HG03439 (cell line): ENCODE results near the gene FERD3L.
"Not testable (repeated sequence)": the region's sequence is repeated elsewhere in the genome, so short reads cannot be mapped to it uniquely, and the experiment has no call there.

ENCODE experiments used
- ATAC-seq: cut with Tn5 transposase; IDR thresholded peaks from one replicate; pipeline ENCODE4 v1.9.1; 2021; ENCODE audit warnings: mild to moderate bottlenecking, moderate library complexity; ENCODE audit not compliant: unreplicated experiment

The FERD3L gene

GRCh38 chr7:19144661-19145433, at the start of gene FERD3L:
Gene FERD3L, minus strand, starts transcription at chr7:19145421. Its CDS starts 59 bp downstream, at chr7:19145362.
- no peak for ATAC-seq

DNA sequence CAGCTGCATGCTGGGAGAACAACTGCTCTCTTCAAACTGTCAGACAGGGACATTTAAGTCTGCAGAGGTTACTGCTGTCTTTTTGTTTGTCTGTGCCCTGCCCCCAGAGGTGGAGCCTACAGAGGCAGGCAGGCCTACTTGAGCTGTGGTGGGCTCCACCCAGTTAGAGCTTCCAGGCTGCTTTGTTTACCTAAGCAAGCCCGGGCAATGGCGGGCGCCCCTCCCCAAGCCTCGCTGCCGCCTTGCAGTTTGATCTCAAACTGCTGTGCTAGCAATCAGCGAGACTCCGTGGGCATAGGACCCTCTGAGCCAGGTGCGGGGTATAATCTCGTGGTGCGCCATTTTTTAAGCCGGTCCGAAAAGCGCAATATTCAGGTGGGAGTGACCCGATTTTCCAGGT, 49.2 kb upstream of the FERD3L start:
- not testable (repeated sequence) for ATAC-seq

- ATAC-seq, result no peak
Measured at GRCh38 chr7:19181634-19182033, 36.4 kb upstream of the FERD3L start.

- no peak for ATAC-seq
Measured at GRCh38 chr7:19178595-19178994, 33.4 kb upstream of the FERD3L start.

- no peak for ATAC-seq
Measured at GRCh38 chr7:19177269-19177668, 32.0 kb upstream of the FERD3L start.

DNA sequence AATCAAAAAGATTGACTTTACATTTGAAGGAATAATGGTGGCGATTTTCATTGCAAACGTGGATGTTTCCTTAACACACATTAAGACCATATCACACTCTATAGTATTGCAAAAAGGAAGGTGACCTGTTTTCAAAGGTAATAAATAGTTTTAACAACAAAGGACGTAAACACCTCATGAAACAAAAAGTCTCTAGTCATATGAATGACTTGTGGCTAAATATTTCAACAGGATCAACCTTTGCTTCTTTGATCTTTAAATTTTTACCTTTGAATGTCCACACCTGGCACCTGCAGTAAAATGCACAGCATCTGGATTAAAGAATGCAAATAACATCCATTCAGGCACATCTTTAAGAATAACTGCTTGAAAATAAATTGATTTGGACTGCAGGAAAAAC, 30.0 kb upstream of the FERD3L start:
- ATAC-seq, result no peak

GRCh38 chr7:19161671-19162070, 16.4 kb upstream of the FERD3L start:
- no peak for ATAC-seq

GRCh38 chr7:19146699-19147098, 1.5 kb upstream of the FERD3L start:
- no peak for ATAC-seq

DNA sequence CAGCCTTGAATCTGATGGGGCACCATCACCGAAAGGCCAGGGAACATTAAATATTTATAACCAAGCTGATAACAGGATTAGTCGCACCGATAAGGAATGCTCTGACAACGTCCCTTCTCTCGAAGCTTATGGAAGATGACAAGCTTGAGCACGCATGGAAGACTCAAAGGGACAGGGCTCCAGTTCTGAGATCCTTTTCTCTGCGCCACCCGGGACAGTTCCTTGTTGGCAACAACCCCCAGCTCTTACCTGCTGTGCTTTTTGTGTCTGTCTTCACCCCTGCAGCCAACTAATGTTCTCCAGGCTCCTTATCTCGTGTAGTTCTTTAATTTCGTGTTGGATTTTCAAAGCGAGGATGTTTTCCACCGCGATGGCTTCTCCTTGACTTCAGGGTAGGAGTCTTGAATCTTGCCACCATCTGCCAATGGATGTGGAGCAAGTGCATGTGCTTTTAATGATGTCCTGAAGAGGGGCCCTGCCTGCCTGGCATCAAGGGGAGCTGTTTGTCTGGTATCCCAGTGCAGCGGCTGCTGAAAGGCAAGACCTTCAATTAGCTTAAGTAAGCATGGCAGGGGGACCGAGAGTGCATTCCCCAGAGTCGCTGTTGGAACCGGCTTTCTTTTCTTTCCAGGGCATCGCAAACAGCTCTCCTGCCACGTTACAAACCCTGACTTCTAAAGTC, 354 bp upstream of the FERD3L start:
- ATAC-seq, result no peak

DNA sequence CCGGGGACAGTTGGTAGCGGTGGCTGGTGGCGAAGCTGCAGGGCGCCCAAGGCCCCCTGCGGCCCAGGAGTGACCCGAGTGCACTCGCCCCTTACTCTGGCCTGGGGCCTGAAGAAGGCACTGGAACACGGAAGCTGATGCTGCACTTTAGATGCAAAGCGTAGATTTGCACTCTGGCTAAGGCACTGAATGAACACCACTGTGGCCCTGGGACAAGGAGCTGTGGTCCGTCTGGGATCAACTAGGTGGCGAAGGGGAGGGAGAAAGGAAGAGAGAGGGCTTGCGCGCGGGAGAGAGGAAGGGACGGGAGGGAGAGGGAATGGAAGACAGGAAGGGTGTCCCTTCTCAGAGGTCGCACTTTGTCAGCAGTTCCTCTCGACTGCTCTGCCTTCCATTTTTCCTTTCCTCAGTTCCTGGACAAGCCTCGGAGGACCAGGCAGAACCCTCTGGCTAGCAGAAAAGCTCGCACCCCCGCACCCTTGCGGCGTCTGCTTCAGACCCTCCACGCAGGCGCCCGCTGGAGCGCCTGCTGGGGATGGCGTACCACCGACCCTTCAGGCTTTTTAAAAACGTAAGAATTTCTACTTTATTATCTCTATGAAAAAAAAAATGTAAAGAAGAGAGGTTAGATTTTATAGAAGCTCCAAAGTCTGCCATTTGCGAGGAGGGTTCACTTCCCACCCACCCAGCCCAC, 1.2 kb downstream of the FERD3L start:
- ATAC-seq, result no peak

DNA sequence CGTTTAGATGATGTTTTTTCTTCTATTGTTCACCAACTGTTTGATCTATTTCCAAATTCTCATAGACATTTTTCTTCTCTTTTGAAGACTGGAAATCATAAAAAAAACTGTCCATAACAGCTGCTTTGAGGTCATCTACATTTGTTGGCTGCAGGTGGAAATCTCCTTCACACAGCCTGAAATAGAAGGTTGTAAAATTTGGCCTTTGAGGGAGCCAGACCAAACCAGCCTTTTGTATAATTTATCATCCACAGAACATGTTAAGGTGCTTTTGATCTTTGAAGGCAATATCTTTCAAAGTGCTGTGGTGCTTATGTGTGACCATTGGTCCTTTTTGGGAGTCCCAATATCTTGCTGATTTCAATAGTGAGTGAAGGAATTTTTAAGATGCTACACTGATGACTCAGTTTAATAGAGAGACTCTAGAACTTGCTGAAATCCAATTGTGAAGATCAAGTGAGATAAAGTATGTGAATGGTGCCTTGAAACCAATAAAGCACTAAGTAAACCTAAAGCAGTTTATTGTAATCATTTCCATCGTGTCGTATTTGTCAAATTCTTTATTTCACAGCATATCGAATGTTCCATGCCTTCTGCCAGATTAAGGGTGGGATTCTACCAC, 5.4 kb downstream of the FERD3L start:
- no peak for ATAC-seq

DNA sequence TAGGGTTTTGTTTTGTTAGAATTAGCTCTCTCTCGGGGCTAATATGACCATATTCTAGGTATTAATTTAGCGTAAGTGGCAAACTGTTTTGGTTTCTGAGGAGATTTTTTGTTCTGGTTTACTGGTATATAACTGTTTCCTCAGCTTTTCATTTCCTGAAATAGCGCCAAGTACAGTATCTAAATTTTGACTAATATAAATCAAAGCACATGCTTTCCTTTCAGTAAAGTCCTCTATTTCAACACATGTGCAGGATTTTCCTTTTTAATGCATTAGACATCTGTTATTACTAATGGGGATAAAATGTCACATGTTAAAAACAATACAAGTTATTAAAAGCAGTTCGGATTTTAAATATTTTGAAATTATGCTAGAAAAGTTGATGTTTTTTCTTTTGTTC, 11.3 kb downstream of the FERD3L start:
- no peak for ATAC-seq

DNA sequence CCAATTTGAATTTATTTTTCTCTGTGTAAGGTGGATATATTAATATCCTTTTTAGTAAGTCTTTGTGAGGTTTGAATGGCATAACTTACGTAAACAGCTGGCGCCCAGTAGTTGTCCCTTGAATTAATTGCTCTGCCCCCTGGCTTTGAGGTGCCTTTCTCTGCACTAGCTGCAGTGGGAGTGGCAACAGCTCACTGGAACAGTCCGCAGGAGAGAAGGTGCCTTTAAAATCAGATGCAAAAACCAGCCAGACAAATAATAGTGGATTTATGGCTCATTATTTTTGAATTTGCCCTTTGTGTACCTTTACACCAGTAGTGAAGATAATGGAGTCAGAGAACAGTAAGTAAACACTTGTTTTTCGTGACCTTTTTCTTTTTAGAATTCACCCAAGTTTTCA, 11.8 kb downstream of the FERD3L start:
- no peak for ATAC-seq

- ATAC-seq, result no peak
Measured at GRCh38 chr7:19128856-19129255, 16.4 kb downstream of the FERD3L start.

- ATAC-seq, result no peak
Measured at GRCh38 chr7:19121977-19122588, 23.1 kb downstream of the FERD3L start.

DNA sequence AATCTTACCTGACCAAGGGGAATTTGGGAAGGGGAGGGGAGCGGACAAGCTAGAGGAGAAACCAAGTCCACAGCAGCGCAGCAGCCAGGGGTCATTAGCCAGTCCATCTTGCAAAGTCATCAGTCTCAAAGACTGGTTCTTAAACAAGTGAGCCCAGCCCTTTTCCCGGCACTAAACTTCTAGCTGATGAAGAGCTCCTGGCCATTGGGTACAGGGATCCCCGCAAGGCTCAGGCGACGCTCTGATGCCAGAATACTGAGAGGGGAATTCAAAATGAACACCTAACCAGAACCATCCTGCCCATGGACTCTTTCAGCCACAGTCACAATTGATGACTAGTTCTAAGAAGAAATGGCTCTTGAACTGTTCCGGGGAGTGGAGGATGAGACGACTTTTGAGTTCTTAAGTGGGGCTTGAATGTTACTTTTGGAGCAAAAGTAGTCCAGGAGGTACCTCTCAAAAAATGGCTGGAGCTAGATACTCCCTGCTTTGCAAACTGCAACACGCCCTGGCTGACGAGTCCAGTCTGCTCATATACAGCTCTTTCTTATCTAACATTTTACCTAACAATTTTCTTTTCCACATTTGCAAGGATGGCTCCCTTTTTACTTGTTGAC, 25.2 kb downstream of the FERD3L start:
- ATAC-seq, result no peak

DNA sequence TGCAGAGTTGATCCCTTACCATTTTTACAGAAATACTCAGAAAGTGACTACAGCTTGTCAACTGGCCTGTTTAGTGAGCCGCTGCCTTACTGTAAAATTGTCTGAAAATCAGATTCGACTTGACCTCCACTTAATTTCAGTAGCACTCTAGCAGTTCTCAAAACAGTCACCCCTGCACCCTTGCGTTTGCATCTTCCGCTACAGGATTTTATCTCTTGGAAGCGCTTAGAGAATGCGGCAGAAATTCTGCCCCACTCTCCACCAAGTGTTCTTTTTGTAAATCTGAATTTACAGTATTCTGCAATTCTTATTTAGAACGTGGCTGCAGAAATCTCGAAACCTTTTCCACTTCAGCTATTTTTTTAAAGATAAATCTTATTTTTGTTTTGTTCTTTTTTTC, 25.8 kb downstream of the FERD3L start:
- ATAC-seq, result no peak

- ATAC-seq, result no peak
Measured at GRCh38 chr7:19118636-19119371, 26.4 kb downstream of the FERD3L start.

GRCh38 chr7:19117870-19118608, 27.2 kb downstream of the FERD3L start:
- no peak for ATAC-seq
